ENCODE results near the gene PRKAG2. TPM values are rescaled to one million over a fixed set of nuclear protein-coding genes. Genes with fewer than 3 reads are reported as not detected.

PRKAG2 gene
- polyA plus RNA-seq, 3 donors: 29.2 to 59.8 (median 30.9) TPM

DNA sequence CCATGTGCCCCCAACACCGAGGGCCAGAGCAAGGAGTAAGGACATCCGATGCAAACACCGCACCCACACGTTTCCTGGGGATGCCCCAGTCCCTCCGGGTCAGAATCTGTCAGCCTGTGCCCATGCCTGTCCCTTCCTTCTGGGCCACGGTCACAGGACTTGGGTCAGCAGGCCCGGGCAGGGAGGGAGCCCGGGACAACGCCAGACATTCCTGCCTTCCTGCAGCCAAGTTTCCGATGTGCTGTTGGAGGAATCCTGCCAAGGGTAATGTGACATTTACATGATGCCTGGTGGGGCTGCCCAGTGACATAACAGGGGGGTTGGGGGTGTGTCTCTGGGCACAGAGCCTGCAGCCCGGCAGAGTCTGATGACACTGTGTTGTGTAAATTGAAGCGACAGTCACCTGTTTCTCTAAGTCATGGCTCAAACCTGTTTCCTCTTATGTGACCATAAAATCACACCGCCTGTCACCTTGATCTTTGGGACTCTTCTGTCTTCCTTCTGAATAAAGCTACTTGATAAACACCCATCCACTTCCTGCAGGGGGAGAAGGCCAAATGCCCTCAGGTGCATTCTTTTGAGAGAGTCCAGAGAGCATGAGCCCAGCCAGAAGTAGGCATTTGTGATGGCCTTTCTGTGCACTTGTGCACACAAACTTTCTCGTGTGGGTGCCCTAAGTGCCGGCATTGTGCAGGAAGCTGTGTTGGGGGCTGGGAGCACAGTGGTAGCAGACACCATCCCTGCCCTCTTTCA, 181.9 kb downstream of the PRKAG2 start:
- Histone ChIP-seq H3K27me3 (ENCODE audit: control insufficient read depth in 2 of 2, insufficient read depth in 2 of 2, low read length in 2 of 2) (no peaks in the 10 kb centered on the region), H3K79me2 (ENCODE audit: insufficient read depth, low read length) (no peaks in the 10 kb centered on the region), H2AFZ (ENCODE audit: insufficient read depth, low read depth, low read length, poor library complexity, severe bottlenecking) (no peak overlapping the region), H3K27ac (ENCODE audit: low read depth in 1 of 2, low read length in 2 of 2) (no peak overlapping the region), H3K4me1 (ENCODE audit: control insufficient read depth in 1 of 2, insufficient read depth in 2 of 2, low read length in 2 of 2) (peaks cover 15 to 18% of the 10 kb centered on the region in 2 donors), H4K20me1 (ENCODE audit: insufficient read depth, low read length) (peaks cover 100% of the 10 kb centered on the region), H3K4me3 (replicated peaks in 1 of 3; ENCODE audit: low read depth in 2 of 3, low read length in 3 of 3) (no peak overlapping the region), H3K9me3 (replicated peaks in 1 of 2; ENCODE audit: control insufficient read depth in 1 of 2, insufficient read depth in 1 of 2, low read length in 2 of 2) (no peaks in the 10 kb centered on the region), H3K36me3 (replicated peaks in 1 of 2; ENCODE audit: control insufficient read depth in 1 of 2, insufficient read depth in 2 of 2, low read length in 2 of 2) (peaks cover 2 to 39% of the 10 kb centered on the region in 2 donors), H3K4me2 (replicated peaks; ENCODE audit: extremely low read depth, low read length, poor library complexity, severe bottlenecking) (no peak overlapping the region), H3K9ac (ENCODE audit: insufficient read depth, low read length, poor library complexity, severe bottlenecking) (no peak overlapping the region)
- WGBS (ENCODE audit: insufficient coverage): 92% methylated on average over 10 of the region's 15 CpGs
- peaks cover 0 to 3% (median 0%) of the 10 kb centered on the region in 7 donors for H3K9me3 Mint-ChIP-seq
- peaks cover 0 to 2% (median 0%) of the 10 kb centered on the region in 3 donors for H3K27me3 Mint-ChIP-seq (ENCODE audit: low read depth in 3 of 3)
- H3K4me1 Mint-ChIP-seq: peaks cover 29% of the 10 kb centered on the region
- intact Hi-C loops (cut with micrococcal nuclease): no loop called here
- H3K4me3 Mint-ChIP-seq: no peak overlapping the region
- TF ChIP-seq, protein P1, sequence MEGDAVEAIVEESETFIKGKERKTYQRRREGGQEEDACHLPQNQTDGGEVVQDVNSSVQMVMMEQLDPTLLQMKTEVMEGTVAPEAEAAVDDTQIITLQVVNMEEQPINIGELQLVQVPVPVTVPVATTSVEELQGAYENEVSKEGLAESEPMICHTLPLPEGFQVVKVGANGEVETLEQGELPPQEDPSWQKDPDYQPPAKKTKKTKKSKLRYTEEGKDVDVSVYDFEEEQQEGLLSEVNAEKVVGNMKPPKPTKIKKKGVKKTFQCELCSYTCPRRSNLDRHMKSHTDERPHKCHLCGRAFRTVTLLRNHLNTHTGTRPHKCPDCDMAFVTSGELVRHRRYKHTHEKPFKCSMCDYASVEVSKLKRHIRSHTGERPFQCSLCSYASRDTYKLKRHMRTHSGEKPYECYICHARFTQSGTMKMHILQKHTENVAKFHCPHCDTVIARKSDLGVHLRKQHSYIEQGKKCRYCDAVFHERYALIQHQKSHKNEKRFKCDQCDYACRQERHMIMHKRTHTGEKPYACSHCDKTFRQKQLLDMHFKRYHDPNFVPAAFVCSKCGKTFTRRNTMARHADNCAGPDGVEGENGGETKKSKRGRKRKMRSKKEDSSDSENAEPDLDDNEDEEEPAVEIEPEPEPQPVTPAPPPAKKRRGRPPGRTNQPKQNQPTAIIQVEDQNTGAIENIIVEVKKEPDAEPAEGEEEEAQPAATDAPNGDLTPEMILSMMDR (IDR thresholded peaks at IDR 0.05): no peak
- H3K27ac Mint-ChIP-seq: peak overlapping the region in 3 of 7 donors; percentile 7 to 81 (median 51)
- DNase-seq: no peak
- peaks cover 26 to 42% of the 10 kb centered on the region in 2 donors for H3K36me3 Mint-ChIP-seq

DNA sequence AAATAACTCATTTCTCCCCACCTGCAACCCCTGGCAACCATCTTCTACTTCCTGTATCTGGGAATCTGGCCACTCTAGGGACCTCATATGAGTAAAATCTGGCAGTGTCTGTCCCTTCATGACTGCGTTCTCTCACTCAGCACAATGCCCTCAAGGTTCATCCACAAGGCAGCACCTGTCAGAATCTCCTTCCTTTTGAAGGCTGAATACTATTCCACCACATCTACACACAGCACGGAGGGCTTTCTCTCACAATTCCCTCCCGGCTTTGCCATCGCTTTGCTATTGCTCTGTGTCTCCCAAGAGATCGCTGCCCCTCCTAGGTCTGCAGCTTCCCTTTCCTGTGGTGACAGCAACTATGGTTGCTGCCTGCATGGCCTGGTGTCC, 182.5 kb downstream of the PRKAG2 start:
- Histone ChIP-seq H3K4me2 (replicated peaks; ENCODE audit: extremely low read depth, low read length, poor library complexity, severe bottlenecking) (no peak overlapping the region), H3K27me3 (ENCODE audit: control insufficient read depth in 2 of 2, insufficient read depth in 2 of 2, low read length in 2 of 2) (no peaks in the 10 kb centered on the region), H4K20me1 (ENCODE audit: insufficient read depth, low read length) (peaks cover 100% of the 10 kb centered on the region), H3K79me2 (ENCODE audit: insufficient read depth, low read length) (no peaks in the 10 kb centered on the region), H3K9ac (ENCODE audit: insufficient read depth, low read length, poor library complexity, severe bottlenecking) (no peak overlapping the region), H3K9me3 (replicated peaks in 1 of 2; ENCODE audit: control insufficient read depth in 1 of 2, insufficient read depth in 1 of 2, low read length in 2 of 2) (no peaks in the 10 kb centered on the region), H3K4me3 (replicated peaks in 1 of 3; ENCODE audit: low read depth in 2 of 3, low read length in 3 of 3) (no peak overlapping the region), H2AFZ (ENCODE audit: insufficient read depth, low read depth, low read length, poor library complexity, severe bottlenecking) (no peak overlapping the region), H3K4me1 (ENCODE audit: control insufficient read depth in 1 of 2, insufficient read depth in 2 of 2, low read length in 2 of 2) (peaks cover 9 to 12% of the 10 kb centered on the region in 2 donors), H3K36me3 (replicated peaks in 1 of 2; ENCODE audit: control insufficient read depth in 1 of 2, insufficient read depth in 2 of 2, low read length in 2 of 2) (peaks cover 4 to 44% of the 10 kb centered on the region in 2 donors), H3K27ac (ENCODE audit: low read depth in 1 of 2, low read length in 2 of 2) (no peak overlapping the region)
- peaks cover 24% of the 10 kb centered on the region for H3K4me1 Mint-ChIP-seq
- TF ChIP-seq, protein P1 (IDR thresholded peaks at IDR 0.05): no peak
- WGBS (ENCODE audit: insufficient coverage): 78% methylated on average over 5 of the region's 5 CpGs
- DNase-seq: no peak
- H3K4me3 Mint-ChIP-seq: no peak overlapping the region
- peaks cover 0 to 2% (median 0%) of the 10 kb centered on the region in 3 donors for H3K27me3 Mint-ChIP-seq (ENCODE audit: low read depth in 3 of 3)
- peak overlapping the region in 1 of 7 donors; percentile 7 for H3K27ac Mint-ChIP-seq
- peaks cover 24 to 47% of the 10 kb centered on the region in 2 donors for H3K36me3 Mint-ChIP-seq
- intact Hi-C loops (cut with micrococcal nuclease): no loop called here
- peaks cover 0 to 3% (median 0%) of the 10 kb centered on the region in 7 donors for H3K9me3 Mint-ChIP-seq
